Hematopoietic multipotent progenitor cell treated with erythropoietin and hydrocortisone succinate and interleukin-3 and kit ligand, for 17 days (in vitro differentiated cells): ENCODE measurements around the gene CDK13.

Experiments
- DNase-seq: peaks from one replicate; pipeline ENCODE4 v3.0.0-alpha.2; 2015; ENCODE audit warnings: low spot score

Gene CDK13

DNA sequence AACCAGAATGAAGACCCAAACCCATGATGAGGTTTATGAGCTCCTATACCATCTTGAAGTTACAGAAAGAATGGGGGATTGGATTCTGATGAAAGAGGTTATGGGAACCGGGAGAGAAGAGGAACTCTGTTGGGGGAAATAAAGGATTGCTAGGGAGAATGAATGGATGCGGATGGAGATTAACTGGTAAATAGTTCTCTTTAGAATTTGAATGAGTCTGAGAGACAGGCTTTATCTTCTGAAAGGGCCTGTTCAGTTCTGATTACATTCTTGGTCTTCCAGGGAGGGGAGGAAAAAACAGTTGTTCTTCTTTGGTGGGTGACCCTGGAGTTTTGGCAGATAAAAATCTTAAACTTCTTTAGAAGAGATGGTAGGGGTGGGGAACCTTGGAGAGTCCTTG, 198.6 kb downstream of the CDK13 start:
- DNase-seq = no peak
